KMS-11 (cell line): Measurements from ENCODE around the gene ACSS1.

Source experiments
- H2AFZ ChIP-seq: fragments of 200-600 bp; sonication (generic); 2 replicates; pipeline ENCODE4 v1.6.1; 2016; ENCODE audit warnings: antibody characterized with exemption, mixed run types, low read depth
- H3K27ac ChIP-seq: fragments of 200-600 bp; sonication (generic); 2 replicates; pipeline ENCODE4 v1.6.1; 2016; ENCODE audit warnings: mild to moderate bottlenecking, mixed run types
- H3K27me3 ChIP-seq: fragments of 200-600 bp; sonication (generic); 2 replicates; pipeline ENCODE4 v1.6.1; 2017; ENCODE audit warnings: mild to moderate bottlenecking, low read depth, mixed run types, moderate library complexity; ENCODE audit not compliant: insufficient read depth
- H3K36me3 ChIP-seq: fragments of 200-600 bp; sonication (generic); 2 replicates; pipeline ENCODE4 v1.6.1; 2017; ENCODE audit warnings: mild to moderate bottlenecking, mixed run types; ENCODE audit not compliant: insufficient read depth
- H3K4me1 ChIP-seq: fragments of 200-600 bp; sonication (generic); 2 replicates; pipeline ENCODE4 v1.6.1; 2016; ENCODE audit warnings: mild to moderate bottlenecking, low read depth, mixed run types; ENCODE audit not compliant: poor library complexity, severe bottlenecking
- H3K4me2 ChIP-seq: fragments of 200-600 bp; sonication (generic); 2 replicates; pipeline ENCODE4 v1.7.0; 2016; ENCODE audit warnings: mild to moderate bottlenecking, mixed run types
- H3K4me3 ChIP-seq: fragments of 200-600 bp; sonication (generic); IDR thresholded peaks from 2 replicates; pipeline ENCODE4 v1.6.1; 2017; ENCODE audit warnings: low read depth, low read length, mixed read lengths; ENCODE audit not compliant: insufficient read depth
- H3K79me2 ChIP-seq: fragments of 200-600 bp; sonication (generic); 2 replicates; pipeline ENCODE4 v1.6.1; 2016; ENCODE audit warnings: low read depth, mixed run types; ENCODE audit not compliant: insufficient read depth
- H3K9ac ChIP-seq: fragments of 200-600 bp; sonication (generic); 2 replicates; pipeline ENCODE4 v1.6.1; 2016; ENCODE audit warnings: mild to moderate bottlenecking, mixed run types
- H4K20me1 ChIP-seq: fragments of 200-600 bp; sonication (generic); 2 replicates; pipeline ENCODE4 v1.6.1; 2016; ENCODE audit warnings: mild to moderate bottlenecking, mixed run types; ENCODE audit not compliant: insufficient read depth
- TF ChIP-seq, protein P1 (sequence below): fragments of 200-600 bp; sonication (generic); conservative IDR thresholded peaks from 2 replicates; pipeline ENCODE4 v1.6.1; 2017; ENCODE audit warnings: low read depth, mild to moderate bottlenecking, antibody characterized with exemption, low read length, moderate library complexity, mixed read lengths

The ACSS1 gene

DNA sequence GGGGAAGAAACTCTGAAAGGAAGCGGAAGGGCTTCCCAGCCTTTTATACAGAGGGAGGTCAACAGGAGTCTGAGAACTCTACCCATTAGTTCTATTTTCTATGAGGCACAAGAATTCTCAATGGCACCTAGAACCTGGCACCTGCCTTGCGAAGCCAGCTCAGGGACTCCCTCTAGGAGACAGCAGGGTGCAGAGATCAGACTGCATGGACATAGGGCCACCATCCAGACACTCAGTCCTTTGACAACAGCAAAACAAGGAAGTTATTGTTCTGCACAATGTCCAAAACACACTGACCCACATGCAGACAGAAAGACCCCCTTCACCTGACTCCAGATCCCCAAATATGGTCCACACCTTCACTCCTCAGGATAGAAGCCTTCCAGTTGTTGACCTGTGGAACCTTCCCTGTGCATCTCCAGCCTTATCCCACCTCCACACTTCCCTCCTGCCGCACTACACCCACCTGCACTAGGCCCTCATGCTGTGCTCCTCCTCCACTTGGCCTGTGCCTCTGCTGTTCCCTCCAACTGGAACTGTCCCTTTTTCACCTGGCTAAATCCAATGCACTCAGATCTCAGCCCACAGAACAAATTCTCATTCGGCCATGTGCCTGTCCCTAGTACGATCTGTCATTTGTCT lies 27.8 kb downstream of the ACSS1 start:
- TF ChIP-seq, protein P1, sequence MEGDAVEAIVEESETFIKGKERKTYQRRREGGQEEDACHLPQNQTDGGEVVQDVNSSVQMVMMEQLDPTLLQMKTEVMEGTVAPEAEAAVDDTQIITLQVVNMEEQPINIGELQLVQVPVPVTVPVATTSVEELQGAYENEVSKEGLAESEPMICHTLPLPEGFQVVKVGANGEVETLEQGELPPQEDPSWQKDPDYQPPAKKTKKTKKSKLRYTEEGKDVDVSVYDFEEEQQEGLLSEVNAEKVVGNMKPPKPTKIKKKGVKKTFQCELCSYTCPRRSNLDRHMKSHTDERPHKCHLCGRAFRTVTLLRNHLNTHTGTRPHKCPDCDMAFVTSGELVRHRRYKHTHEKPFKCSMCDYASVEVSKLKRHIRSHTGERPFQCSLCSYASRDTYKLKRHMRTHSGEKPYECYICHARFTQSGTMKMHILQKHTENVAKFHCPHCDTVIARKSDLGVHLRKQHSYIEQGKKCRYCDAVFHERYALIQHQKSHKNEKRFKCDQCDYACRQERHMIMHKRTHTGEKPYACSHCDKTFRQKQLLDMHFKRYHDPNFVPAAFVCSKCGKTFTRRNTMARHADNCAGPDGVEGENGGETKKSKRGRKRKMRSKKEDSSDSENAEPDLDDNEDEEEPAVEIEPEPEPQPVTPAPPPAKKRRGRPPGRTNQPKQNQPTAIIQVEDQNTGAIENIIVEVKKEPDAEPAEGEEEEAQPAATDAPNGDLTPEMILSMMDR = no peak
- Histone ChIP-seq H3K9ac (no peak overlapping the region), H3K27ac (no peak overlapping the region), H4K20me1 (no peaks in the 10 kb centered on the region), H3K36me3 (no peaks in the 10 kb centered on the region), H3K79me2 (no peaks in the 10 kb centered on the region), H3K27me3 (no peaks in the 10 kb centered on the region), H3K4me2 (no peak overlapping the region), H3K4me3 (no peak overlapping the region), H3K4me1 (no peaks in the 10 kb centered on the region), H2AFZ (no peak overlapping the region)

- no peak overlapping the region for H3K4me3 ChIP-seq
- H4K20me1 ChIP-seq = no peaks in the 10 kb centered on the region
- H3K4me1 ChIP-seq = no peaks in the 10 kb centered on the region
- H3K79me2 ChIP-seq = no peaks in the 10 kb centered on the region
- H2AFZ ChIP-seq = no peak overlapping the region
- no peak overlapping the region for H3K9ac ChIP-seq
- TF ChIP-seq, protein P1 = no peak
- H3K4me2 ChIP-seq = no peak overlapping the region
- no peaks in the 10 kb centered on the region for H3K36me3 ChIP-seq
- no peak overlapping the region for H3K27ac ChIP-seq
- H3K27me3 ChIP-seq = no peaks in the 10 kb centered on the region
These were observed 31.8 kb downstream of the ACSS1 start for GRCh38 chr20:25025986-25026605.

DNA sequence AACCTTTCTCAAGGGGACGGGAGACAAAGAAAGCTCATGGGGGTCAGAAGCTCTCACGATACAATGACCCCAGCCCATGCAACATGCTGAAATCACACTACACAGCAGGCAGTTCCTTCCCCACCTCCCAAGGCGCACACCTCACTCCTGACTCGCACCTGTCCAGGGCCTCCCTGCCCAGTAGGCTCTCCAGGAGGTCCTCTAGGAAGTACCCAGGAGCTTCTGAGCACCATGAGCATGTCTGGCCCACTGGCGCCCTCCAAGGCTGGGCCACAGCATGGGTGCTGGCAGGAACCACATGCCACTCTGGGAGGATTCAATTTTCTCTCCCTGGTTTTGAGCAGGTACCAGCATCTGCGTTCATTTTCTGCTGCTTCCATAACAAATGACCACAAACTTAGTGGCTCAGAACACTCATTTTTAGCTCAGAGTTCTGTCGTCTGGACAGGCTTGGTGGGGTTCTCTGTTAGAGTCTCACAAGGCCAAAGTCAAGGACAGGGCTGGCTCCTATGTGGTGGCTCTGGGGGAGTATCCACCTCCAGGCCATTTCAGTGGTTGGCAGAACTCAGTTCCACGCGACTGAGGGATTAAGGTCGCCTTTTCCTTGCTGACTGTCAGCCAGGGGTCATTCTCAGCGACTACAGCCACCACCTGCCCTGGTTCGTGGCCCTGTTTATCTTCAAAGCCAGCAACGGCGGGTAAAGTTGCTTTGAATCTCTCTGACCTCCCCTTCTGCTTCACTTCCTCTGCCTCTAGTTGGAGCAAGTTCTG lies 32.7 kb downstream of the ACSS1 start:
- Histone ChIP-seq H4K20me1 (no peaks in the 10 kb centered on the region), H2AFZ (no peak overlapping the region), H3K79me2 (no peaks in the 10 kb centered on the region), H3K27me3 (no peaks in the 10 kb centered on the region), H3K4me2 (no peak overlapping the region), H3K4me3 (no peak overlapping the region), H3K27ac (no peak overlapping the region), H3K36me3 (no peaks in the 10 kb centered on the region), H3K9ac (no peak overlapping the region), H3K4me1 (no peaks in the 10 kb centered on the region)
- TF ChIP-seq, protein P1 = no peak

- Histone ChIP-seq H3K36me3 (no peaks in the 10 kb centered on the region), H3K27ac (no peak overlapping the region), H2AFZ (no peak overlapping the region), H4K20me1 (no peaks in the 10 kb centered on the region), H3K4me1 (no peaks in the 10 kb centered on the region), H3K9ac (no peak overlapping the region), H3K4me3 (no peak overlapping the region), H3K27me3 (no peaks in the 10 kb centered on the region), H3K4me2 (no peak overlapping the region), H3K79me2 (no peaks in the 10 kb centered on the region)
- TF ChIP-seq, protein P1 = no peak
These were observed 33.8 kb downstream of the ACSS1 start for GRCh38 chr20:25024171-25024570.
